Erythroblast (primary cell): ENCODE results near the gene ZBTB47.

Experiments
- GATA1 ChIP-seq: IDR thresholded peaks from 2 replicates; pipeline ENCODE4 v1.6.1; 2011; ENCODE audit warnings: low read depth, mild to moderate bottlenecking, control low read depth, low read length, moderate library complexity
- POLR2A ChIP-seq: IDR thresholded peaks from 2 replicates; pipeline ENCODE4 v1.6.1; 2011; ENCODE audit warnings: mild to moderate bottlenecking, low read length

GRCh38 chr3:42688016-42688415 is 34.5 kb downstream of the ZBTB47 start:
- no peak for TF ChIP-seq POLR2A
- TF ChIP-seq GATA1, result no peak
